ENCODE measurements around the gene MYLIP. TPM values are rescaled to one million over a fixed set of nuclear protein-coding genes. Genes with fewer than 3 reads are reported as not detected.

Gene MYLIP
- total and polyA plus RNA-seq, 8 donors, result 2.3 to 43.1 (median 13.7) TPM

DNA sequence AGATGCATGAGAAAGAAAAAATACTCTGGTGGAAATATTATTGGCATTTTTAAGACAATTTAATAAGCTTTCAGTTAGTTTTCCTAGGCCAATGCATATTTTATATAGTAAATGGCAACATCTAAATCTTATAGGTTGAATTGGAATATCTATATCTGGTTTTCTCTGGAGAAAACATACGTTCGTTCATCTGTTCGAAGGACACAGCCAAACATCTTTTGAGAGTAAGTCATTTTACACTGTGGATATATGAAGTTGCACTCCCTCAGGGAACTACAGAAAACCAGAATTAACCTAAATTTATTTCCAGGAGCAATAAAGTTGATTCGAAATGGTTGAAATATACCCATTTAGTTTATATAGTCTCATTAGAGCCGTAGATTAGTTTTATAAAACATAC, 49.0 kb downstream of the MYLIP start:
- no peaks in the 10 kb centered on the region for H3K36me3 ChIP-seq
- intact Hi-C loops (cut with DNase I; ENCODE audit: low total_unique reads), result no loop called here
- 95 to 98% (median 97%) methylated on average over 5 of the region's 5 CpGs for WGBS, 5 donors
- TF ChIP-seq, protein P1, sequence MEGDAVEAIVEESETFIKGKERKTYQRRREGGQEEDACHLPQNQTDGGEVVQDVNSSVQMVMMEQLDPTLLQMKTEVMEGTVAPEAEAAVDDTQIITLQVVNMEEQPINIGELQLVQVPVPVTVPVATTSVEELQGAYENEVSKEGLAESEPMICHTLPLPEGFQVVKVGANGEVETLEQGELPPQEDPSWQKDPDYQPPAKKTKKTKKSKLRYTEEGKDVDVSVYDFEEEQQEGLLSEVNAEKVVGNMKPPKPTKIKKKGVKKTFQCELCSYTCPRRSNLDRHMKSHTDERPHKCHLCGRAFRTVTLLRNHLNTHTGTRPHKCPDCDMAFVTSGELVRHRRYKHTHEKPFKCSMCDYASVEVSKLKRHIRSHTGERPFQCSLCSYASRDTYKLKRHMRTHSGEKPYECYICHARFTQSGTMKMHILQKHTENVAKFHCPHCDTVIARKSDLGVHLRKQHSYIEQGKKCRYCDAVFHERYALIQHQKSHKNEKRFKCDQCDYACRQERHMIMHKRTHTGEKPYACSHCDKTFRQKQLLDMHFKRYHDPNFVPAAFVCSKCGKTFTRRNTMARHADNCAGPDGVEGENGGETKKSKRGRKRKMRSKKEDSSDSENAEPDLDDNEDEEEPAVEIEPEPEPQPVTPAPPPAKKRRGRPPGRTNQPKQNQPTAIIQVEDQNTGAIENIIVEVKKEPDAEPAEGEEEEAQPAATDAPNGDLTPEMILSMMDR (IDR thresholded peaks at IDR 0.05), result no peak
- no peak for TF ChIP-seq POLR2AphosphoS5 (IDR thresholded peaks at IDR 0.05)
- no peak for TF ChIP-seq POLR2A (IDR thresholded peaks at IDR 0.05)
- TF ChIP-seq EP300 (IDR thresholded peaks at IDR 0.05), result no peak
- DNase-seq, result no peak
- no peaks in the 10 kb centered on the region for H3K9me3 ChIP-seq
- peaks cover 0 to 17% (median 8%) of the 10 kb centered on the region in 4 donors for H3K4me1 ChIP-seq
- no peak overlapping the region for H3K27ac ChIP-seq
- H3K27me3 ChIP-seq, result no peaks in the 10 kb centered on the region
- no peak overlapping the region for H3K4me3 ChIP-seq

DNA sequence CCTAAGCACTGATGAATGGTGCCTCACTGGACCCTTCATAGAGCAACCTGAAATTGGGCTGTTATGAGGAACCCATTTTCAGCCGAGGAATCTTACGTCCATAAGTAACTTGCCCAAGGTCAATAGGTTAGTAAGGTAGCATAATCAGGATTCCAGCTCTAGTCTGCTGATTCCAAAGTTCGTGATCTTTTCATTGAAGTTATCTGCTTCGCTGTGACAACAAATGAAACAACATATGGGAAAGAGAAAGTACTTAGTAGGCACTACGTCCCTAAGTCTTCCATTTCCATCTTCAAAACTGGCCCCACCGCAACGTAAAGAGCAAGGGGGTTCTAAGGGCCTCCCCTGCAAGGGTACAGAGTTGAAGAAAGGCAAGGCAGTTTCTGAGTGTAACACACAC, 49.5 kb downstream of the MYLIP start:
- Histone ChIP-seq H3K4me1 (peaks cover 0 to 22% (median 10%) of the 10 kb centered on the region in 4 donors), H3K27ac (no peak overlapping the region), H3K4me3 (no peak overlapping the region), H3K36me3 (no peaks in the 10 kb centered on the region), H3K9me3 (no peaks in the 10 kb centered on the region), H3K27me3 (no peaks in the 10 kb centered on the region)
- 86 to 90% (median 89%) methylated on average over 7 of the region's 7 CpGs for WGBS, 5 donors
- intact Hi-C loops (cut with DNase I; ENCODE audit: low total_unique reads), result no loop called here
- no peak for TF ChIP-seq EP300 (IDR thresholded peaks at IDR 0.05)
- no peak for TF ChIP-seq POLR2AphosphoS5 (IDR thresholded peaks at IDR 0.05)
- TF ChIP-seq POLR2A (IDR thresholded peaks at IDR 0.05), result no peak
- TF ChIP-seq, protein P1 (IDR thresholded peaks at IDR 0.05), result no peak
- DNase-seq, result no peak

DNA sequence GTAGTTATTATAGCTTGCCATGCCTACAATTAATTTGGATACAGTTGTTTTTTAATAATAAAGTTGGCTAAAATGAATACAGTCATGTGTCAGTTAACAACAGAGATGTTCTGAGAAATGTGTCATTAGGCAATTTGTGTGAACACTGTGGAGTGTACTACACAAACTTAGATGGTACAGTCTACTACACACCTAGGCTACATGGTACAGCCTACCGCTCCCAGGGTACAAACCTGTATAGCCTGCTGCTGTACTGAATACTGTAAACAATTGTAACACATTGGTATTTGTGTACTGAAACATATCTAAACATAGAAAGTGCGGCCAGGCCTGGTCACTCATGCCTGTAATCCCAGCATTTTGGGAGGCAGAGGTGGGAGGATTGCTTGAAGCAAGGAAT, 50.2 kb downstream of the MYLIP start:
- 71 to 88% (median 79%) methylated on average over 2 of the region's 2 CpGs for WGBS, 5 donors
- TF ChIP-seq EP300 (IDR thresholded peaks at IDR 0.05) (no peak), POLR2A (IDR thresholded peaks at IDR 0.05) (no peak), POLR2AphosphoS5 (IDR thresholded peaks at IDR 0.05) (no peak)
- TF ChIP-seq, protein P1 (IDR thresholded peaks at IDR 0.05), result no peak
- H3K36me3 ChIP-seq, result no peaks in the 10 kb centered on the region
- no peak overlapping the region for H3K27ac ChIP-seq
- intact Hi-C loops (cut with DNase I; ENCODE audit: low total_unique reads), result no loop called here
- no peaks in the 10 kb centered on the region for H3K9me3 ChIP-seq
- H3K4me1 ChIP-seq, result peaks cover 0 to 24% (median 11%) of the 10 kb centered on the region in 4 donors
- no peak for DNase-seq
- H3K4me3 ChIP-seq, result no peak overlapping the region
- no peaks in the 10 kb centered on the region for H3K27me3 ChIP-seq

DNA sequence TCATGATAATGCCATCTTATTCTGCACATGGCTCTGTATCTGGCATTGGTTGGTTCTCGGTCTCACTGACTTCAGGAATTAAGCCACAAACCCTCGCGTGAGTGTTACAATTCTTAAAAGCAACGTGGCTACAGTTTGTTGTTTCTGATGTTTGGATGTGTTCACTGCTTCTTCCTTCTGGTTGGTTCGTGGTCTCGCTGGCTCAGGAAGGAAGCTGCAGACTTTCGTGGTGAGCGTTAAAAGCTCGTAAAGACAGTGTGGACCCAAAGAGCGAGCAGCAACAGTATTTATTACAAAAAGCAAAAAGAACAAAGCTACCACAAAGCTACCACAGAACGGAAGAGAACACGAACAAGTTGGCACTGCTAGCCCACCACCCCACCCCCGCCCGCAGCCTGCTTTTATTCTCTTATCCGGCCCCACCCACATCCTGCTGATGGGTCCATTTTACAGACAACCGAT, 51.1 kb downstream of the MYLIP start:
- no peak overlapping the region for H3K4me3 ChIP-seq
- H3K27me3 ChIP-seq, result no peaks in the 10 kb centered on the region
- TF ChIP-seq, protein P1 (IDR thresholded peaks at IDR 0.05), result no peak
- TF ChIP-seq EP300 (IDR thresholded peaks at IDR 0.05) (no peak), POLR2AphosphoS5 (IDR thresholded peaks at IDR 0.05) (no peak), POLR2A (IDR thresholded peaks at IDR 0.05) (no peak)
- peak in 1 of 2 donors; percentile 44 for DNase-seq
- intact Hi-C loops (cut with DNase I; ENCODE audit: low total_unique reads), result no loop called here
- no peaks in the 10 kb centered on the region for H3K9me3 ChIP-seq
- 67 to 79% (median 73%) methylated on average over 16 of the region's 16 CpGs for WGBS, 5 donors
- H3K27ac ChIP-seq, result no peak overlapping the region
- no peaks in the 10 kb centered on the region for H3K36me3 ChIP-seq
- H3K4me1 ChIP-seq, result peaks cover 0 to 18% (median 11%) of the 10 kb centered on the region in 4 donors
